ENCODE measurements around the gene SPG21. TPM values are rescaled to one million over a fixed set of nuclear protein-coding genes. Genes with fewer than 3 reads are reported as not detected.

Gene SPG21
- total and polyA plus RNA-seq, 12 donors: 51.1 to 121 (median 91.5) TPM

GRCh38 chr15:64944961-64945360 lies 44.8 kb downstream of the SPG21 start:
- no peak overlapping the region for H3K27ac ChIP-seq
- no peaks in the 10 kb centered on the region for H3K27me3 ChIP-seq
- intact Hi-C loops (cut with DNase I): no loop called here
- TF ChIP-seq POLR2A (IDR thresholded peaks at IDR 0.05): no peak
- no peak for TF ChIP-seq CTCF (IDR thresholded peaks at IDR 0.05)
- H3K36me3 ChIP-seq (replicated peaks in 1 of 2): peaks cover 0 to 7% of the 10 kb centered on the region in 2 donors
- WGBS, 4 donors: 70 to 86% (median 73%) methylated on average over 4 of the region's 4 CpGs
- no peaks in the 10 kb centered on the region for H3K4me1 ChIP-seq (replicated peaks in 1 of 2)
- no peak overlapping the region for H3K4me3 ChIP-seq
- DNase-seq: no peak
- no peaks in the 10 kb centered on the region for H3K9me3 ChIP-seq (replicated peaks in 1 of 3)

GRCh38 chr15:64943512-64944225 lies 46.0 kb downstream of the SPG21 start:
- H3K27me3 ChIP-seq: no peaks in the 10 kb centered on the region
- intact Hi-C loops (cut with DNase I): no loop called here
- TF ChIP-seq CTCF (IDR thresholded peaks at IDR 0.05) (no peak), POLR2A (IDR thresholded peaks at IDR 0.05) (no peak)
- H3K27ac ChIP-seq: no peak overlapping the region
- no peaks in the 10 kb centered on the region for H3K9me3 ChIP-seq (replicated peaks in 1 of 3)
- DNase-seq: peak in 2 of 7 donors; percentile 18 to 35
- H3K4me3 ChIP-seq: no peak overlapping the region
- WGBS, 4 donors: 80 to 92% (median 91%) methylated on average over 4 to 6 of the region's 6 CpGs
- H3K4me1 ChIP-seq (replicated peaks in 1 of 2): peaks cover 2 to 5% of the 10 kb centered on the region in 2 donors
- peaks cover 0 to 7% of the 10 kb centered on the region in 2 donors for H3K36me3 ChIP-seq (replicated peaks in 1 of 2)

GRCh38 chr15:64942356-64942755 lies 47.4 kb downstream of the SPG21 start:
- intact Hi-C loops (cut with DNase I): no loop called here
- no peak for TF ChIP-seq POLR2A (IDR thresholded peaks at IDR 0.05)
- TF ChIP-seq CTCF (IDR thresholded peaks at IDR 0.05): no peak
- 85 to 92% (median 87%) methylated on average over 8 of the region's 8 CpGs for WGBS, 4 donors
- no peaks in the 10 kb centered on the region for H3K9me3 ChIP-seq (replicated peaks in 1 of 3)
- H3K4me1 ChIP-seq (replicated peaks in 1 of 2): peaks cover 9 to 15% of the 10 kb centered on the region in 2 donors
- H3K27ac ChIP-seq: no peak overlapping the region
- peaks cover 0 to 3% of the 10 kb centered on the region in 2 donors for H3K36me3 ChIP-seq (replicated peaks in 1 of 2)
- no peaks in the 10 kb centered on the region for H3K27me3 ChIP-seq
- peak in 2 of 7 donors; percentile 17 to 39 for DNase-seq
- no peak overlapping the region for H3K4me3 ChIP-seq

GRCh38 chr15:64938192-64938591 lies 51.5 kb downstream of the SPG21 start:
- intact Hi-C loops (cut with DNase I): no loop called here
- Histone ChIP-seq H3K27me3 (no peaks in the 10 kb centered on the region), H3K36me3 (replicated peaks in 1 of 2) (no peaks in the 10 kb centered on the region), H3K9me3 (replicated peaks in 1 of 3) (no peaks in the 10 kb centered on the region), H3K4me1 (replicated peaks in 1 of 2) (peaks cover 9 to 15% of the 10 kb centered on the region in 2 donors), H3K4me3 (no peak overlapping the region), H3K27ac (peak overlapping the region in 4 of 5 donors; percentile 6 to 69 (median 24))
- TF ChIP-seq CTCF (IDR thresholded peaks at IDR 0.05): peak in 1 of 6 experiments; percentile 3
- no peak for TF ChIP-seq POLR2A (IDR thresholded peaks at IDR 0.05)
- WGBS, 4 donors: 27 to 51% (median 30%) methylated on average over 3 of the region's 3 CpGs
- peak in 5 of 7 donors; percentile 26 to 52 (median 42) for DNase-seq
